Trophoblast cell (in vitro differentiated cells and primary cell): ENCODE data around the gene CUL3.
"Not testable (repeated sequence)": the region's sequence is repeated elsewhere in the genome, so short reads cannot be mapped to it uniquely, and the experiment has no call there.

ENCODE experiments used
- DNase-seq, 2 donors: peaks; one replicate each; pipeline ENCODE4 v3.0.0-alpha.2; 2016
- H2AFZ ChIP-seq: 2 replicates; pipeline ENCODE4 v1.6.1; 2013; ENCODE audit warnings: low read length, moderate library complexity, mild to moderate bottlenecking; ENCODE audit not compliant: insufficient read depth, poor library complexity
- H2AK5ac ChIP-seq: 2 replicates; pipeline ENCODE4 v1.6.1; 2013; ENCODE audit warnings: mild to moderate bottlenecking, low read length
- H2BK120ac ChIP-seq: 2 replicates; pipeline ENCODE4 v1.6.1; 2013; ENCODE audit warnings: low read length, mild to moderate bottlenecking, moderate library complexity; ENCODE audit not compliant: insufficient read depth, poor library complexity
- H2BK12ac ChIP-seq: 2 replicates; pipeline ENCODE4 v1.6.1; 2013; ENCODE audit warnings: mild to moderate bottlenecking, low read length, moderate library complexity
- H2BK5ac ChIP-seq: 2 replicates; pipeline ENCODE4 v1.6.1; 2013; ENCODE audit warnings: low read length, low read depth, moderate library complexity, mild to moderate bottlenecking; ENCODE audit not compliant: poor library complexity
- H3K14ac ChIP-seq: 2 replicates; pipeline ENCODE4 v1.6.1; 2013; ENCODE audit warnings: mild to moderate bottlenecking, low read length
- H3K18ac ChIP-seq: 2 replicates; pipeline ENCODE4 v1.6.1; 2013; ENCODE audit warnings: mild to moderate bottlenecking, low read length
- H3K23ac ChIP-seq: 2 replicates; pipeline ENCODE4 v1.6.1; 2013; ENCODE audit warnings: low read length
- H3K27ac ChIP-seq: 2 replicates; pipeline ENCODE4 v1.5.1; 2013; ENCODE audit warnings: low read depth, mild to moderate bottlenecking, inconsistent platforms, low read length, moderate library complexity
- H3K27me3 ChIP-seq: 2 replicates; pipeline ENCODE4 v1.6.1; 2013; ENCODE audit warnings: inconsistent platforms, mild to moderate bottlenecking, low read length, moderate library complexity; ENCODE audit not compliant: insufficient read depth
- H3K36me3 ChIP-seq, 2 experiments: 1 replicate in 1 of 2; 2 replicates in 1 of 2; pipeline ENCODE4 v1.6.1; 2013; ENCODE audit warnings: low read length in 2 of 2, mild to moderate bottlenecking in 2 of 2, moderate library complexity in 1 of 2; ENCODE audit not compliant: insufficient read depth in 2 of 2, control insufficient read depth in 1 of 2
- H3K4ac ChIP-seq: 2 replicates; pipeline ENCODE4 v1.6.1; 2013; ENCODE audit warnings: low read depth, mild to moderate bottlenecking, low read length, moderate library complexity
- H3K4me1 ChIP-seq, 2 experiments: 1 replicate in 1 of 2; 2 replicates in 1 of 2; pipeline ENCODE4 v1.6.1; 2013; ENCODE audit warnings: low read length in 2 of 2, mild to moderate bottlenecking in 2 of 2, moderate library complexity in 1 of 2; ENCODE audit not compliant: insufficient read depth in 2 of 2, control insufficient read depth in 1 of 2
- H3K4me2 ChIP-seq: 2 replicates; pipeline ENCODE4 v1.6.1; 2013; ENCODE audit warnings: inconsistent platforms, mild to moderate bottlenecking, low read length, moderate library complexity
- H3K4me3 ChIP-seq: 2 replicates; pipeline ENCODE4 v1.5.1; 2013; ENCODE audit warnings: mild to moderate bottlenecking, low read depth, low read length, inconsistent platforms
- H3K79me1 ChIP-seq: one replicate; pipeline ENCODE4 v1.6.1; 2013; ENCODE audit warnings: low read length
- H3K79me2 ChIP-seq: 2 replicates; pipeline ENCODE4 v1.6.1; 2013; ENCODE audit warnings: low read length, mild to moderate bottlenecking; ENCODE audit not compliant: control insufficient read depth, insufficient read depth, poor library complexity
- H3K9ac ChIP-seq: 2 replicates; pipeline ENCODE4 v1.6.1; 2013; ENCODE audit warnings: mild to moderate bottlenecking, low read length
- H3K9me3 ChIP-seq: 2 replicates; pipeline ENCODE4 v1.6.1; 2013; ENCODE audit warnings: low read depth, mild to moderate bottlenecking, control low read depth, inconsistent platforms, low read length; ENCODE audit not compliant: insufficient read depth
- H4K12ac ChIP-seq: 2 replicates; pipeline ENCODE4 v1.6.1; 2013; ENCODE audit warnings: low read depth, mild to moderate bottlenecking, low read length, moderate library complexity
- H4K8ac ChIP-seq: 2 replicates; pipeline ENCODE4 v1.6.1; 2013; ENCODE audit warnings: low read depth, mild to moderate bottlenecking, low read length, moderate library complexity
- H4K91ac ChIP-seq: one replicate; pipeline ENCODE4 v1.6.1; 2013; ENCODE audit warnings: low read depth, mild to moderate bottlenecking, low read length, moderate library complexity
- WGBS: extraction: QIAGEN DNeasy Blood & Tissue Kit; methylation state at CpG from one replicate; pipeline ENCODE4 v1.1.7; 2013; ENCODE audit warnings: missing lambda C conversion rate; ENCODE audit not compliant: insufficient read length, insufficient coverage; ENCODE audit errors: extremely low coverage; 5-methylcytosine and 5-hydroxymethylcytosine counted together

The CUL3 gene

DNA sequence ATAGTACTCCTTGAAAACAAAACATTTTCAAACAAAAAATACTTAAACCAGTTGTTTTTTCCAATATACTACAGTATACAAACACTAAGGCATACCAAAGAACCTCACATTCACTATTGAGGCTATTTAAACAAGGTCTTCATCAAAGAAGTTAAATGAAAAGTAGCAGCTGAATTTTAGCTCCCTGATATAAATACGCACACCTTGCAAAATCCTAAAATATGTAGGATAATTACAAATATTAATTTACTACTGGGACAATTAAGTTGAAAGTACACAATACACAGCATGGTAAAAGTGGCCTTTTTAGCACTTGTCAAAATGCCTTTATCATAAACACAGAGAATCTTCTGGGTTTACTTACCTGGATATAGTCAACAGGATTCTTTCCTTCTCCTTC lies 78.7 kb downstream of the CUL3 start:
- H4K12ac ChIP-seq: no peak overlapping the region
- WGBS: no CpG with 5 or more reads among the region's 1 CpG
- H3K4me1 ChIP-seq: no peaks in the 10 kb centered on the region
- no peak overlapping the region for H4K91ac ChIP-seq
- no peaks in the 10 kb centered on the region for H3K79me2 ChIP-seq
- no peak overlapping the region for H3K27ac ChIP-seq
- H2BK120ac ChIP-seq: no peak overlapping the region
- no peak for DNase-seq
- no peaks in the 10 kb centered on the region for H3K27me3 ChIP-seq
- H3K4me2 ChIP-seq: no peak overlapping the region
- H2BK12ac ChIP-seq: no peak overlapping the region
- no peaks in the 10 kb centered on the region for H3K9me3 ChIP-seq
- no peak overlapping the region for H3K18ac ChIP-seq
- H3K36me3 ChIP-seq: peaks cover 6 to 9% of the 10 kb centered on the region in 2 experiments
- no peak overlapping the region for H3K4ac ChIP-seq
- H4K8ac ChIP-seq: no peak overlapping the region
- H2BK5ac ChIP-seq: no peak overlapping the region
- no peak overlapping the region for H3K9ac ChIP-seq
- H2AK5ac ChIP-seq: no peak overlapping the region
- no peak overlapping the region for H3K14ac ChIP-seq
- H2AFZ ChIP-seq: no peak overlapping the region
- H3K4me3 ChIP-seq: no peak overlapping the region
- no peak overlapping the region for H3K23ac ChIP-seq
- no peaks in the 10 kb centered on the region for H3K79me1 ChIP-seq

GRCh38 chr2:224498991-224499390 lies 86.2 kb downstream of the CUL3 start:
- peaks cover 6 to 14% of the 10 kb centered on the region in 2 experiments for H3K36me3 ChIP-seq
- no peaks in the 10 kb centered on the region for H3K79me2 ChIP-seq
- H2BK12ac ChIP-seq: no peak overlapping the region
- H3K4ac ChIP-seq: no peak overlapping the region
- H3K27me3 ChIP-seq: no peaks in the 10 kb centered on the region
- H2BK120ac ChIP-seq: no peak overlapping the region
- H3K79me1 ChIP-seq: no peaks in the 10 kb centered on the region
- H3K4me3 ChIP-seq: no peak overlapping the region
- no peak for DNase-seq
- H3K18ac ChIP-seq: no peak overlapping the region
- H4K8ac ChIP-seq: no peak overlapping the region
- H4K91ac ChIP-seq: no peak overlapping the region
- no peak overlapping the region for H2BK5ac ChIP-seq
- no peaks in the 10 kb centered on the region for H3K9me3 ChIP-seq
- H3K4me2 ChIP-seq: no peak overlapping the region
- no peak overlapping the region for H2AFZ ChIP-seq
- H3K14ac ChIP-seq: no peak overlapping the region
- no CpG with 5 or more reads among the region's 3 CpGs for WGBS
- H4K12ac ChIP-seq: no peak overlapping the region
- H3K4me1 ChIP-seq: no peaks in the 10 kb centered on the region
- H3K27ac ChIP-seq: no peak overlapping the region
- H3K9ac ChIP-seq: no peak overlapping the region
- no peak overlapping the region for H2AK5ac ChIP-seq
- H3K23ac ChIP-seq: no peak overlapping the region

- H3K27ac ChIP-seq: no peak overlapping the region
- H3K14ac ChIP-seq: no peak overlapping the region
- no peak for DNase-seq
- no peak overlapping the region for H4K12ac ChIP-seq
- WGBS: no CpG with 5 or more reads among the region's 2 CpGs
- H2BK120ac ChIP-seq: no peak overlapping the region
- no peak overlapping the region for H3K9ac ChIP-seq
- no peaks in the 10 kb centered on the region for H3K79me1 ChIP-seq
- no peak overlapping the region for H3K18ac ChIP-seq
- no peak overlapping the region for H4K91ac ChIP-seq
- no peak overlapping the region for H3K4me3 ChIP-seq
- no peak overlapping the region for H2BK5ac ChIP-seq
- H3K4ac ChIP-seq: no peak overlapping the region
- H2AK5ac ChIP-seq: no peak overlapping the region
- no peaks in the 10 kb centered on the region for H3K27me3 ChIP-seq
- H4K8ac ChIP-seq: no peak overlapping the region
- no peak overlapping the region for H3K4me2 ChIP-seq
- peaks cover 3 to 12% of the 10 kb centered on the region in 2 experiments for H3K36me3 ChIP-seq
- no peaks in the 10 kb centered on the region for H3K9me3 ChIP-seq
- H2AFZ ChIP-seq: no peak overlapping the region
- H3K79me2 ChIP-seq: no peaks in the 10 kb centered on the region
- no peaks in the 10 kb centered on the region for H3K4me1 ChIP-seq
- H3K23ac ChIP-seq: no peak overlapping the region
- no peak overlapping the region for H2BK12ac ChIP-seq
Measured at GRCh38 chr2:224492531-224492930, 92.6 kb downstream of the CUL3 start.

DNA sequence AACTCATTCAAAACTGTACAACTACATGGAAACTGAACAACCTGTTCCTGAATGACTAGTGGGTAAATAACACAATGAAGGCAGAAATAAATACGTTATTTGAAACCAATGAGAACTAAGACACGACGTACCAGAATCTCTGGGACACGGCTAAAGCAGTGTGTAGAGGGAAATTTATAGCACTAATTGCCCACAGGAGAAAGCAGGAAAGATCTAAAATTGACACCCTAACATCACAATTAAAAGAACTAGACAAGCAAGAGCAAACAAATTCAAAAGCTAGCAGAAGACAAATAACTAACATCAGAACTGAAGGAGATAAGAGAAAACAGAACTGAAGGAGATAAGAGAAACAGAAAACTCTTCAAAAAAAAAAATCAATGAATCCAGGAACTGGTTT lies 97.2 kb downstream of the CUL3 start:
- H2BK120ac ChIP-seq, H3K4ac ChIP-seq, H3K27me3 ChIP-seq, H3K9ac ChIP-seq, H3K27ac ChIP-seq, H3K36me3 ChIP-seq, H3K14ac ChIP-seq, H3K4me3 ChIP-seq, H3K4me2 ChIP-seq, H2AK5ac ChIP-seq, H3K23ac ChIP-seq, H4K8ac ChIP-seq, H3K18ac ChIP-seq, H2AFZ ChIP-seq, H2BK5ac ChIP-seq, DNase-seq, H3K9me3 ChIP-seq, H2BK12ac ChIP-seq, H4K12ac ChIP-seq, H4K91ac ChIP-seq, H3K79me1 ChIP-seq, H3K79me2 ChIP-seq: not testable (repeated sequence)
- H3K4me1 ChIP-seq: peaks cover 10 to 11% of the 10 kb centered on the region in 2 experiments
- WGBS: no CpG with 5 or more reads among the region's 4 CpGs
